Natural killer cell (primary cell): ENCODE results near the gene PDE4D. TPM values are rescaled to one million over a fixed set of nuclear protein-coding genes. Genes with fewer than 3 reads are reported as not detected.

ENCODE experiments used
- ATAC-seq, 3 donors: fragments of 150-1000 bp in 2 of 3; fragments of 200-7000 bp in 1 of 3; cut with Tn5 transposase; 1 replicate in 1 of 3; 2 replicates in 2 of 3; pipeline ENCODE4 v1.10.0; 2021; ENCODE audit warnings: mild to moderate bottlenecking in 2 of 3, moderate library complexity in 2 of 3
- DNase-seq, 2 donors: peaks; one replicate each; pipeline versions ENCODE4 v3.0.0 to v3.0.0-alpha.2; 2013 to 2021; ENCODE audit warnings: mixed read lengths in 1 of 2
- H3K27ac ChIP-seq: one replicate; pipeline ENCODE4 v1.5.1; 2013; ENCODE audit warnings: mild to moderate bottlenecking, low read length
- H3K27me3 ChIP-seq: one replicate; pipeline ENCODE4 v1.6.1; 2013; ENCODE audit warnings: low read length; ENCODE audit not compliant: control insufficient read depth, insufficient read depth
- H3K36me3 ChIP-seq: one replicate; pipeline ENCODE4 v1.6.1; 2013; ENCODE audit warnings: low read length; ENCODE audit not compliant: control insufficient read depth, insufficient read depth
- H3K4me1 ChIP-seq: one replicate; pipeline ENCODE4 v1.6.1; 2013; ENCODE audit warnings: low read length; ENCODE audit not compliant: control insufficient read depth, insufficient read depth
- H3K4me3 ChIP-seq: one replicate; pipeline ENCODE4 v1.5.1; 2013; ENCODE audit warnings: low read length
- H3K9me3 ChIP-seq: one replicate; pipeline ENCODE4 v1.6.1; 2013; ENCODE audit warnings: low read length; ENCODE audit not compliant: control insufficient read depth, insufficient read depth
- H3K27ac Mint-ChIP-seq, 2 donors: one replicate each; pipeline ENCODE4 v1.8.0; 2022; ENCODE audit warnings: mild to moderate bottlenecking in 2 of 2, mixed read lengths in 2 of 2, moderate library complexity in 1 of 2
- H3K27me3 Mint-ChIP-seq, 2 donors: one replicate each; pipeline ENCODE4 v1.8.0; 2022; ENCODE audit warnings: low read depth in 2 of 2, mixed read lengths in 2 of 2
- H3K36me3 Mint-ChIP-seq: one replicate; pipeline ENCODE4 v1.8.0; 2022; ENCODE audit warnings: mixed read lengths
- H3K4me1 Mint-ChIP-seq, 2 donors: one replicate each; pipeline ENCODE4 v1.8.0; 2022; ENCODE audit warnings: mixed read lengths in 2 of 2
- H3K4me3 Mint-ChIP-seq: one replicate; pipeline ENCODE4 v1.8.0; 2022; ENCODE audit warnings: mild to moderate bottlenecking, moderate library complexity, mixed read lengths
- H3K9me3 Mint-ChIP-seq, 2 donors: one replicate each; pipeline ENCODE4 v1.8.0; 2022; ENCODE audit warnings: mixed read lengths in 2 of 2
- WGBS: methylation state at CpG from one replicate; pipeline ENCODE4 v1.1.7; 2013; ENCODE audit warnings: missing lambda C conversion rate; ENCODE audit not compliant: insufficient coverage; 5-methylcytosine and 5-hydroxymethylcytosine counted together
- intact Hi-C: fragments of 100-400 bp; cut with micrococcal nuclease; formaldehyde crosslinking; loops from one replicate; pipeline ENCODE4 v1.14.2; 2022
- total RNA-seq, 4 donors: library from RNA; stranded (reverse); fragments of 120-200 nt in 1 of 4; gene quantifications; one replicate each; pipeline versions ENCODE4 v1.2.3 to v1.2.4, GENCODE V29; 2013 to 2022
- TF ChIP-seq, protein P1 (sequence below): fragments of 200-600 bp; IDR thresholded peaks from one replicate; pipeline ENCODE4 v1.8.0; 2022; ENCODE audit warnings: antibody characterized with exemption

The PDE4D gene
- total RNA-seq, 3 donors from 2014 or later (not counting 1 experiment from before 2014, with no cell fraction given) = 109 to 170 (median 116) TPM

DNA sequence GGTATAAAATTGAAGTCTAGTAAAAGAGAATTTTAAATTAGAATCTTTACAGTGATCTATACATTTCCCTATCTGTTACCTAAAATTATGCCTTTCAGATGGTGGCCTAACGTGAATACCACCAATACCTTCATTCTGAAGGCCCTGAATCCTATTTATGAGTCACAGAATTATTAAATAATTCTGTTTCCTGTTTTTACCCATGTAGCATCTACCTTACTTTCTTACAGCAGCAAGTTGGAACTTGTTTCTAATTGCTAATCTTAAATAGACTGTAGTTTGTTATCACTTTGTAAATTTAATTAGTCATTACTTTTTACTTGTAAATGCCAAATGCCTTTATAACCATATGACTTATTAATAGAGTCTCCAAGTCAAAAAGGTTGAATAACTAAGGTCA, 135.0 kb downstream of the PDE4D start:
- H3K36me3 Mint-ChIP-seq = no peaks in the 10 kb centered on the region
- WGBS = 93% methylated on average over 1 of the region's 1 CpG
- Histone ChIP-seq H3K4me3 (no peak overlapping the region), H3K4me1 (no peaks in the 10 kb centered on the region), H3K27me3 (no peaks in the 10 kb centered on the region), H3K27ac (no peak overlapping the region), H3K36me3 (no peaks in the 10 kb centered on the region), H3K9me3 (no peaks in the 10 kb centered on the region)
- DNase-seq = no peak
- H3K27me3 Mint-ChIP-seq = peaks cover 0 to under 1% of the 10 kb centered on the region in 2 donors
- no peak overlapping the region for H3K27ac Mint-ChIP-seq
- TF ChIP-seq, protein P1, sequence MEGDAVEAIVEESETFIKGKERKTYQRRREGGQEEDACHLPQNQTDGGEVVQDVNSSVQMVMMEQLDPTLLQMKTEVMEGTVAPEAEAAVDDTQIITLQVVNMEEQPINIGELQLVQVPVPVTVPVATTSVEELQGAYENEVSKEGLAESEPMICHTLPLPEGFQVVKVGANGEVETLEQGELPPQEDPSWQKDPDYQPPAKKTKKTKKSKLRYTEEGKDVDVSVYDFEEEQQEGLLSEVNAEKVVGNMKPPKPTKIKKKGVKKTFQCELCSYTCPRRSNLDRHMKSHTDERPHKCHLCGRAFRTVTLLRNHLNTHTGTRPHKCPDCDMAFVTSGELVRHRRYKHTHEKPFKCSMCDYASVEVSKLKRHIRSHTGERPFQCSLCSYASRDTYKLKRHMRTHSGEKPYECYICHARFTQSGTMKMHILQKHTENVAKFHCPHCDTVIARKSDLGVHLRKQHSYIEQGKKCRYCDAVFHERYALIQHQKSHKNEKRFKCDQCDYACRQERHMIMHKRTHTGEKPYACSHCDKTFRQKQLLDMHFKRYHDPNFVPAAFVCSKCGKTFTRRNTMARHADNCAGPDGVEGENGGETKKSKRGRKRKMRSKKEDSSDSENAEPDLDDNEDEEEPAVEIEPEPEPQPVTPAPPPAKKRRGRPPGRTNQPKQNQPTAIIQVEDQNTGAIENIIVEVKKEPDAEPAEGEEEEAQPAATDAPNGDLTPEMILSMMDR = no peak
- H3K4me3 Mint-ChIP-seq = no peak overlapping the region
- no peaks in the 10 kb centered on the region for H3K4me1 Mint-ChIP-seq
- ATAC-seq = no peak
- intact Hi-C loops = no loop called here
- H3K9me3 Mint-ChIP-seq = no peaks in the 10 kb centered on the region

DNA sequence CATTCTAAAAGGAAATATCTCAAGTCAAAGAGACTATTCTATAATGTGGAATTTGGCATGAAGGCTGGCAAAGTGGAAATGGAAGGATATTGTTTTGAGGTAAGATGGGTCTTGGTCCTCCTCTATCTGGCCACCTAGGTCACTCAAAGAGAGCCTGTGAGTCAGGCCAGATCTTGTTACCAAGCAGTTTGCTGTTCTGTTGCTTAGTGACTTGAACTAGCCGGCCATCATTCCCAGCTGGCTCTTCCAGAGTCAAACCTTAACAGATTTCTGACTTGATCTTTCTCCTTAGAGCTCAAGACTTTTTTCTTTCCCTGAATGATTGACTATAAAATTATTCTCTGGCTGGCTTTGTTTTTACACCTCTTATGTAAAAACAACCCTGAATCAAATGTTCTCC, 136.1 kb downstream of the PDE4D start:
- Mint-ChIP-seq H3K4me1 (no peaks in the 10 kb centered on the region), H3K27me3 (no peaks in the 10 kb centered on the region), H3K9me3 (no peaks in the 10 kb centered on the region), H3K4me3 (no peak overlapping the region), H3K27ac (no peak overlapping the region), H3K36me3 (no peaks in the 10 kb centered on the region)
- DNase-seq (no peak), ATAC-seq (no peak)
- Histone ChIP-seq H3K9me3 (no peaks in the 10 kb centered on the region), H3K4me3 (no peak overlapping the region), H3K27ac (no peak overlapping the region), H3K27me3 (no peaks in the 10 kb centered on the region), H3K36me3 (no peaks in the 10 kb centered on the region), H3K4me1 (no peaks in the 10 kb centered on the region)
- intact Hi-C loops = no loop called here
- 94% methylated on average over 1 of the region's 1 CpG for WGBS
- TF ChIP-seq, protein P1 = no peak

DNA sequence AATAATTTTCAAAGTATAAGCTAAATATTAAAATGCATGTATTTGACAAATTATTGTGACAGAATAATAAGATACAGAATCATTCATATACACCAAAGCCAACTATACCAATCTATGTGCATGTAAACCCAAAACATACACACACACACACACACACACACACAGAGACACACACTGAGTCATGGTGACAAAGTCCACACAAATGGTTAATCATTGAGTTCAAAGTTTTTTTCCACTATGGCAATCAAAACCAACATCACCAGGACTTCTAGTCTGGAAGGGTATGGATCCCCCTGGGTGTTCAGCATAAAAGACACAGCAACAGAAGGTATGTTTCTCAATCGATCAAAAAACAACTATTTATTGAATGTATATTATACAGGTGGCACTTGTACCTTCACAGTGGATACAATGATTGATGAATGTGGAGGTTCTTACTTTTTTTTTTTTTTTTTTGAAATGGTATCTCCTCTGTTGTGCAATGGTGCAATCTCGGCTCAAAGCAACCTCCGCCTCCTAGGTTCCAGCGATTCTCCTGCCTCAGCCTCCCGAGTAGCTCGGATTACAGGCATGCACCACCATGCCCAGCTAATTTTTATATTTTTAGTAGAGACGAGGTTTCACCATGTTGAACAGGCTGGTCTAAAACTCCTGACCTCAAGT, 137.0 kb downstream of the PDE4D start:
- DNase-seq (no peak), ATAC-seq (no peak)
- no peaks in the 10 kb centered on the region for H3K9me3 ChIP-seq
- H3K27ac ChIP-seq = no peak overlapping the region
- H3K9me3 Mint-ChIP-seq = no peaks in the 10 kb centered on the region
- H3K27me3 Mint-ChIP-seq = no peaks in the 10 kb centered on the region
- no peaks in the 10 kb centered on the region for H3K36me3 Mint-ChIP-seq
- WGBS = 87% methylated on average over 6 of the region's 7 CpGs
- H3K4me1 Mint-ChIP-seq = no peaks in the 10 kb centered on the region
- TF ChIP-seq, protein P1 = no peak
- no peak overlapping the region for H3K4me3 ChIP-seq
- H3K27me3 ChIP-seq = no peaks in the 10 kb centered on the region
- H3K36me3 ChIP-seq = no peaks in the 10 kb centered on the region
- no peak overlapping the region for H3K4me3 Mint-ChIP-seq
- intact Hi-C loops = no loop called here
- H3K27ac Mint-ChIP-seq = no peak overlapping the region
- H3K4me1 ChIP-seq = no peaks in the 10 kb centered on the region

DNA sequence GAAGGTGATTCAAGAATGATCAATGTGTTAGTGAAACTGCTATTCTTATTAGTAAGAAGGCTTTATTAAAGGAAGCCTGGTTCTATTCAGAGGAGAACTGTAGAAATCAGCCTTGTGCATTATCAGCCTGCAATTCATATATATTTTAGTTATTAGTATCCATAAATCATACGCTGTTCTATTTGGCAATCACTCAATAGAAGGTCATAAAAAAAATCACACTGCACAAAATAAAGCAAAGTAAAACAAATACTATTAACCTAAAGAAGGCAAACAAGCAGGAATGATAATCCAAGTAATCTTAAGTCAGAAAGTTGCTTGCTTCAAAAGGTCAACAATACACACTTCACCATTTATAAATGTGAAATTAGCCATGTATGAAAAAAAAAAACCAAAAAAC, 138.1 kb downstream of the PDE4D start:
- Mint-ChIP-seq H3K4me3 (no peak overlapping the region), H3K27me3 (no peaks in the 10 kb centered on the region), H3K36me3 (no peaks in the 10 kb centered on the region), H3K4me1 (no peaks in the 10 kb centered on the region), H3K27ac (no peak overlapping the region), H3K9me3 (no peaks in the 10 kb centered on the region)
- TF ChIP-seq, protein P1 = no peak
- Histone ChIP-seq H3K27ac (no peak overlapping the region), H3K9me3 (no peaks in the 10 kb centered on the region), H3K4me3 (no peak overlapping the region), H3K27me3 (no peaks in the 10 kb centered on the region), H3K36me3 (no peaks in the 10 kb centered on the region), H3K4me1 (no peaks in the 10 kb centered on the region)
- no CpG with 5 or more reads among the region's 1 CpG for WGBS
- intact Hi-C loops = no loop called here
- ATAC-seq = no peak
- DNase-seq = no peak
